ENCODE data around the gene E2F6. TPM values are rescaled to one million over a fixed set of nuclear protein-coding genes. Genes with fewer than 3 reads are reported as not detected.

The E2F6 gene, protein sequence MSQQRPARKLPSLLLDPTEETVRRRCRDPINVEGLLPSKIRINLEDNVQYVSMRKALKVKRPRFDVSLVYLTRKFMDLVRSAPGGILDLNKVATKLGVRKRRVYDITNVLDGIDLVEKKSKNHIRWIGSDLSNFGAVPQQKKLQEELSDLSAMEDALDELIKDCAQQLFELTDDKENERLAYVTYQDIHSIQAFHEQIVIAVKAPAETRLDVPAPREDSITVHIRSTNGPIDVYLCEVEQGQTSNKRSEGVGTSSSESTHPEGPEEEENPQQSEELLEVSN
- total RNA-seq: 7.3 and 10.0 TPM in 2 replicates

DNA sequence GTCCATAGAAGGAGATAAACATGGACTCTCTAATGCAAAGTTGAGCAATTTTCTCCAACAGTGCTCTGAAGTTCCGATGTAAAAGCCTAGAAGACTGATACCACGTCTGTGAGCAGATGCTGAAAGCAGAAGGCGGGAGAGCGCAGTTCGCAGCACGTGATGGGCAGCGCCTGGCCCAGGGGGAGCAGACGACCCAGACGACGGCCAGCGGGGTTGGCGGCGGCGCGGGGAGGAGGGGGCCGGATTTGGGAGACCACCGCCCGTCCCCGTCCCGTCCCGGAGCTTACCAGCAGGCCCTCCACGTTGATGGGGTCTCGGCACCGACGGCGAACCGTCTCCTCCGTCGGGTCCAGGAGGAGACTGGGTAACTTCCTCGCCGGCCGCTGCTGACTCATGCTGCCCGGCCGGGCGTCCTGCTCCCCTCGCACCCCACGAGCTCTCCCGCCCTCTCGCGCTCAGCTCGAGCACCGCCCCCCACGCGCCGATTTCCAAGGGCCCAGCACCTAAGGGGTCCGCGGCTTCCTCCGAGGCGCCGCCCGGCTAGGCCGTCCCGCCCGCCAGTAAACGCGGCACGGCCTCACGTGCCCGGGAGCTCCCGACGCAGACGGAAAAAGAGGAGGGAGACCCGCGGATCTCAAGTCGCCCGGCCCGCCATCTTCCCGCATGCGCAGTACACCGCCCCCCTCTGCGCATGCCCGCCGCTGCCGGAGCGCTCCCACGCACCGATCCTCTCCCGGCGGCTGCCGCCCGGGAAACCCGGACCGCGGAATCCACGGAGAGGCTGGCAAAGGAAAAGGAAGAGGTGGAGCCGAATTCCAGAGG, at the start of gene E2F6:
Gene E2F6, minus strand, starts transcription at position 677 of the 822 bp plus-strand sequence. Its CDS starts 282 bp downstream, at position 395.

Other genes starting within 250 kb of the E2F6 start
- gene ROCK2, start 121.5 kb downstream of the E2F6 start, total RNA-seq: 31.6 and 42.4 TPM in 2 replicates
- gene GREB1, start 67.9 kb upstream of the E2F6 start, total RNA-seq: 0.78 and 1.1 TPM in 2 replicates
- not detected in 2 replicates for gene NTSR2, start 204.0 kb upstream of the E2F6 start, total RNA-seq